ENCODE results near the gene ST8SIA5.

Gene ST8SIA5

DNA sequence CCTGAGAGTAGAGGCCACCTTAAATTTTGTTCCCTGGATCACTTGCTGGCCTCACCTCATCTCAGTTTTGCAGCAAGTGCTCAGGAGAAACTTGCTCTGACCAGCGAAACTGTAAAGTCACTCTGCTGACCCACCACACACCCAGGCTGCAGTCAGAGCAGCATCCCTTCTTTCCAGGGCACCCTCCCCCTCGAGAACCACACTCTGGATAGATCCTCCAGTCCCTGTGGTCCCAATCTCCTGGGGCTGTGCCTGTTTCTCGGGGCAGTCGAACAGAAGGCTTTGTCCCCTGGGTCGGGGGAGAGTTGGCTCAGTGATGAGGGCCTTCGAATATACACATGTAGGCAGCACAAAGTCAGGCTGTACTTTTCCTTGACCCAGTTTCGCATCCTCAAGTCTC is 18.4 kb downstream of the ST8SIA5 start:
- no peak for DNase-seq (ENCODE audit: low spot score)

DNA sequence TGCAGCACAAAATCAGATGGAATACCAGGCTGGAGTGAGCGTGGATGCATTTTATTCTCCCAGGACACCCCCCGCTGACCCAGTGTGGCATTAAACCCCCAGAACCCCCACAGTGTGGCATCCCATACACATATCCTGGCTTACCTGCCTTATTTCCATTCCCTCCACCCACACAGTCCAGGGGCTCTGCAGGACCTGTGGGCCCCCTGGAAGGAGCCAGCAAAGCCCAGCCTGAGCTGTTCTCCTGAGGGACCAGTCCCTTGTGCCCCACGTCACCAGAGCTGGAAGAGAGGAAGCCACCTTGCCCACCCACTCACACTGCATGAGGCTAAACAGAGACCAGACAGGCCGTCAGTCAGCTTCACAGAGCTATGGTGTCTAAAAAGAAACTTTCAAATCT is 20.1 kb downstream of the ST8SIA5 start:
- DNase-seq (ENCODE audit: low spot score) = no peak

DNA sequence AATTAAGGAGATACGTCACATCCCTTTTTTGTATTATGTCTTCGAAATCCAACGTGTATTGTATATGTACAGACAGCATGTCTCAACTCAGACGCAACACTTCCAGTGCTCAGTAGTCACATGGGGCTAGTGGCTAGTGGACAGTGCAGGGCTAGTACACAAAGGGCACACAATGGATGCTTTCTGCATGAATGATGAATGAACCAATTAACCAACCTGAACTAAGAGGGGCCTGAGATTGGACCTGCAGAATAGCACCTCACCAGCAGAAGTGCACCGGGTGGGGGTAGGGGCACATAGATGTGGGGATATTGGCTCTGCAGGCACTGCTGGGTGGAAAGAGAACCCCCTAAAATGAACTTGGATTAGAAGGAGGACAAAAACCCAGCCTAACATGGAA is 20.7 kb downstream of the ST8SIA5 start:
- DNase-seq (ENCODE audit: low spot score) = no peak

DNA sequence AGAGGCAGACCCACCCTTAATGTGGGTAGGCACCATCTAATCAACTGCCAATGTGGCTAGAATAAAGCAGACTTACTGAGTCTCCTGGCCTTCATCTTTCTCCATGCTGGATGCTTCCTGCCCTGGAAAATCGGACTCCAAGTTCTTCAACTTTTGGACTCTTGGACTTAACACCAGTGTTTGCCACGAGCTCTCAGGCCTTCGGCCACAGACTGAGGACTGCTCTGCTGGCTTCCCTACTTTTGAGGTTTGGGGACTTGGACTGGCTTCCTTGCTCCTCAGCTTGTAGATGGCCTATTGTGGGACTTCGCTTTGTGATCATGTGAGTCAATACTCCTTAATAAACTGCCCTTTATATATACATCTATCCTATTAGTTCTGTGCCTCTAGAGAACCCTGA is 21.9 kb downstream of the ST8SIA5 start:
- DNase-seq (ENCODE audit: low spot score) = no peak

DNA sequence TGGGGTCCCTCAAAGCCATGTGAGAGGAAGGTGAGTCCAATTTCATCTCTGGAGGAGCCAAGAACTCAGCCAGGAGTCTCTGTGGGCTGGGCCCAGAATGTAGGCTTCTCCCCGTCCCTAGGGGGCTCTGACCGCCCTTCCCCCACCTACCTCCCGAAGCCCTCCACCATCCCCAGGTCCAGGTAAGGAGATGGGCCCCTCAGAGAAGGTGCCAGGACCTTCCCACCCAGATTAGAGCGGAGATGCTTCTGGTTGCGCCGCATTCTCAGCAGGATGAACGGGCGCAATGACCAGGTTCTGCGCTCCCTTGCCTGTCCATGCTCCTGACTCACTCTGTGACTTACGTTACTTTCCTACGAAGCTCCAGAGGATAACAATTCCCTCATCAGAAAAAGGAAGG is 23.0 kb downstream of the ST8SIA5 start:
- no peak for DNase-seq (ENCODE audit: low spot score)

DNA sequence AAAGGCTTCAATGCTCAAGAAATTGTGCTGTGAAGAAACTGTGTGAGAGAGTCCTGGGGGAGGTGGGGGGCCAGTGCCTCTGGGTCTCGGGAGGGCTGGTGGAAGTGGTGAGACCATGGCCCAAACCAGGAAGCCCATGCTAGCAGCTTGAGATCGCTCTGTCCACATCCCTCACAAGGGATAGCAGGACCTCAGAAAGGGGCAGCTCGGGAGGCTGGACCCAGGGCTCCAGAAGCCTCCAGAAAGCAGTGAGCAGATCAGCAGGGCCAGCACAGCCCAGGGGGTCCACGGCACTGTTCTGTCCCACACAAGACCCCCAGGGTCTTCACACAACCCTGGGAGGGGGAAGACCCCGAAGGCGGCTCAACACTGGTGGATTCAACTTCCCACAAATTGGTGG is 24.1 kb downstream of the ST8SIA5 start:
- DNase-seq (ENCODE audit: low spot score) = no peak

DNA sequence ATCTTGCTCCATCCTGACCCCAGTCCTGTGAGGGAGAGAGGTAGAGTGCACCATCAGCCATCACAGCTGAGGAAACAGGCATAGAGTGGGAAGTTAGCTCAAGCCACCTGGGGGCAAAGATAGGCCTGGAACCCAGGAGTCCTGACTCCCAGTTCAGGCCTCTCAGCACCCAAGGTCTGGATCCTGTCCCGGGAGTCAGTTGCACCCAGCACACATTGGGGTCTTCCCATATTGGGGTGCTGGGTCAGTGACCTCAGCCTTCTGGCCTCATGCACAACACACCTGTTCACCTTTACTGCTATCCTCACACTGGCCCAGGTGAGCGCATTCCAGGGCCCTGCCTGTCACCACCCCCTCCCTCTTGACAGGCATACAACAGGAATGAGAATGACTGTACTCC is 24.7 kb downstream of the ST8SIA5 start:
- no peak for DNase-seq (ENCODE audit: low spot score)

DNA sequence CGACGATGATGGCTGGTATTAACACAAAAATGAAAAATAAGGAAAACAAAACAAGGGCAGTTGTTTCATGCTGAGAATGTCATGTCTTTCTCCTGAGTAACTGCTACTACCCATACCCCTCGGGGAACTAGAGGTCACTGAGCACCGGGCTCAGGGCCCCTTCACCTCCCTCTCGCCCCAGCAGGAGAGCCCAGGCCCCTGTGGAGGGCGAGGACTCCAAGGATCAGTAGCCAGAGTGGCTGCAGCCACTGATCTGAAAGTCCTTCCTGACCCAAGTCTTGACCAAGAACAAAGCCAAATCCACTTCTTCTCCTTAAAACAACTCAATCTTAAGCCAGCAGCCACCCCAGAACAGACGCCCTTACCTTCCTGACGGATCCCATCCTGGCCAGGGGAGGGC is 25.5 kb downstream of the ST8SIA5 start:
- DNase-seq (ENCODE audit: low spot score) = no peak

DNA sequence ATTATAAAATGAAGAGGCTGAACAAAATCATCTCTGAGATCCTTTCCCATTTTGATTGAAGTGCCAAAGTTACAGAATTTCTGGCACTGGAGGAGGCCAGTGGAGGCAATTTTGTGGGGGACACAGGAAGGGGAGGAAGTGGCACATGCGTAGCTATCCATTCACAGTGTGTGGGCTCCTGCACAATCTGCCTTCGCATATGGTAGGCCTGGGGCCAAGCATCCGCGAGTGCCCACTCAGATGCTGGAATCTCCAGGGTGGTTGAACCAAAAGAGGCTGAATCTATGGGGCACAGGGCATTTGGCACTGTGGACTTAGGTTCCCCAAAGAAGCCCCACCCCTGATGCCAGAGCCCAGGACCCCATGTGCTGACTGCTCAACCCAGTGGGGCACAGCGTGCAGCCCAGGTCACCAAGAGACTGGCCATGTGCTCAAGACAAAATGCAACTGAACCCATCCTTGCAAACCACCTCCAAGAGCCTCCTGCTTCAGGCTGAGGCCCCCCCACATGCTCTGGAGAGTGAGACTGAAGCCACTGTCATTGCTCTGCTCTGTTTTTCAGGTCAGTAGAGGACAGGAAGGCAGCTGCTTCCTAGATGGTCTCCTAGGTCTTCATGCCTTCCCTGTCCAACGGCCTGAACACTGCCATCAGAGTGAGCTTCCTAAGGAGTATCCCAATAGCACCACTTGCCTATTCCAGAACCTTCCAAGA is 28.5 kb downstream of the ST8SIA5 start:
- DNase-seq (ENCODE audit: low spot score) = no peak

DNA sequence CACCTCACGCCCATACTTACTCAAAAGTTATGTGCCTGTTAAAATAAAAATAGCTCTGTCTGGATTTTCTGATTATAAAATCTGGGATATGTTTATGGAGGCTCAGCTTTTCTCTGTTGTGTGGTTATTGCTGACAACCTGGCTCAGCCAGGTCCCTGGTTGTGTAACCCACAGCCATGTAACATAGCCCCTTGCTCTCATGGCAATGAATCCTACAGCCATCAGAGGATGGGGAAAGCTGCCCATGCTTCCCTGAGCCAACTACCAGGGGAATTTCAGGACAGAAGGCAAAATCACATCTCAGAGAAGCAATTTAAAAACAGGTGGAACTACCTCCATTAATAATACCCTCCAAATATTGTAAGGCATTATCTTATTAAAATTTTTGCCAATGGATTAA is 29.7 kb downstream of the ST8SIA5 start:
- DNase-seq (ENCODE audit: low spot score) = no peak

DNA sequence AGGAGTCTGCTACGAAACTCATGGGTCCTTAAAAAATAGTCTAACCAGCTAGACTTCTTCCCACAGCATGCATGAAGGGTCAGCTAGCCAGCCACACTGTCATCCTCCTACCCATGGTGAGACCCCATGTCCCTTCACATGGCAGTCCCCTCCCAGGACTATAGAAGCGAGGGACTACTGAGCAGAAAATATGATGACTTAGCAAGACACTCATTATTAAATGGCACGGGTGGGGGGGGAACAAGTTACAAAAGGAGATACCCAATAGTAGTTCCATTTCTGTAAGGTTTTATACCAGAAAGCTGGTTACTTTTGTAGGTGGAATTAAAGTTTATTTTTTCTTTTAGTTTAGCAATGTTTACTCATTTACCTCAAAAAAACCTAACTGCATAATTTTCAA is 31.5 kb downstream of the ST8SIA5 start:
- DNase-seq (ENCODE audit: low spot score) = no peak

DNA sequence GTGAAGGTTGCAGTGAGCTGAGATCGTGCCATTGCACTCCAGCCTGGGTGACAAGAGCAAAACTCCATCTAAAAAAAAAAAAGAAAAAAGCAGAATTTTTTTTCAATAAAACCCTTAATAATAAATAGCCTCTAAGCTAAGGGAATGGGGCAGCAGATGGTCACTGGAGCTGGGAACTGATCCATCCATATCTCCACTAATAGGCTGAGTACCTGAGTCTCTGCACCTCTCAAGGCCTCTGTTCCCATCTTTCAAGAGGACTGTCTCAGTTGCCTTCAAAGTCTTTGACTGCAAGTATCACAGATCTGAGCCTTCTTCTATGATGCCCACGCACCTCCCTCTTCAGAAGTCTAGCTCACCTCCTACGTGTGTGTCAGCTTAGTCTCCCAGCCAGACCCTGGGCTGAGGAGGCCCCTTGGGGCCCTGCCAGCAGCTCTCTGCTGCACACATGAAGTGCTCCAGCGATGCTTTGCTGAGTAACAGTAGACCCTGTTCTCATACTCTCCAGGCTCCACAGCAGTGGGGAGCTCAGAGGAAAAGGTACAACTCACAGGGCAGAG is 32.9 kb downstream of the ST8SIA5 start:
- DNase-seq (ENCODE audit: low spot score) = no peak

DNA sequence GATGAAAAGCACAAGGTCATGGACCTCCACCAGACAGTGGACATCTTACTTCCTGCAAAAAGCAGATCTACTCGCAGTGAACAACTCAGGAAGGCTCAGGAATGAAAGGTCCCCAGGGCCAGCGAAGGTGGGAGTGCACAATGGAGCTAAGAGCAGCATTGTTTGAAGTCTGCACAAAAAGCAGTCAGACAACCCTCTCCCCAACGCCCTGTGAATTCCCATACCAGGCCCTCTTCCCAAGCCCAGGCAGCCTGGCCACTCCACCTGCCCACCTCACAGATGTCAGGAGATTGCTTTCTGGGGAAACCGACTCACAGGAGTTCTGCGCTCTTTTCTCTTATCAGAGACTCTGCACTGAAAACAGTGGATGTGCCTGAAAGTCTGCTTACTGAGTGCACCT is 34.8 kb downstream of the ST8SIA5 start:
- DNase-seq (ENCODE audit: low spot score) = no peak

DNA sequence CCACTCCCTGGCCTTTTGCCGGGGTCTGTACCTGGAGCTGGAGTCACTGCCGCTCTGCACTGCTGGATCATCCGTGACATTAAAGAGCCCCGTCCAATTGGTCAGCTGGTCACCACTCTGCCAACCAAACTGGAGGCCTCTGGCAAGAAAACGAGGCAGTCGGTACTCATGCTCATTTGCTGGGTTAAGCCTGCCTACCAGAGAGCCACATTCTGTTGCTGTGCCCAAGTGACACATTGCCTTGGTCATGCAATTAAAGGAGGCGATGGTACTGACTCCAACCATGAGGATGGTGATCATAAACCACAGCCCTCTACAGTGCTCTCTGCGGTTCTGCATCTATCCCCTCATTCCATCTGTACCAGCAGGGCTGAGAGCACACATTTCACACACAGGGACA is 35.5 kb downstream of the ST8SIA5 start:
- no peak for DNase-seq (ENCODE audit: low spot score)

DNA sequence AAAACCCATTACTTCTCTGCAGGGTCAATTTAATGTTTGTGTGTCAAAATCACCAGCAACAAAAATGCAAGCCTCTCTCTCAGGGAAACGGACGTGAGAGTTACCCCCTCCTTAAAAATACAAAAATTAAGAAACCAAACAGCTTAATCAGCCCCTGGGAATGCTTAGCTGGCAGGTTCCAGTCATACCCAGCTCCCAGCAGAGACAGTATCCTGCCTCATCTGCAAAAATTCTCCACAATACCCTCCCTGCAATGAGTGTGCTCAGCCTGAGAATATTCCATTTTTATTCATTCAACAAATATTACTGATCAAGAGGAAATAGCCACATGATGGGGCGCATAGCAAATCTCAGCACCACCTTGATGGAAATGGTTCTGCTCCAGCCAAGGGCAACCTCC is 36.3 kb downstream of the ST8SIA5 start:
- DNase-seq (ENCODE audit: low spot score) = no peak

DNA sequence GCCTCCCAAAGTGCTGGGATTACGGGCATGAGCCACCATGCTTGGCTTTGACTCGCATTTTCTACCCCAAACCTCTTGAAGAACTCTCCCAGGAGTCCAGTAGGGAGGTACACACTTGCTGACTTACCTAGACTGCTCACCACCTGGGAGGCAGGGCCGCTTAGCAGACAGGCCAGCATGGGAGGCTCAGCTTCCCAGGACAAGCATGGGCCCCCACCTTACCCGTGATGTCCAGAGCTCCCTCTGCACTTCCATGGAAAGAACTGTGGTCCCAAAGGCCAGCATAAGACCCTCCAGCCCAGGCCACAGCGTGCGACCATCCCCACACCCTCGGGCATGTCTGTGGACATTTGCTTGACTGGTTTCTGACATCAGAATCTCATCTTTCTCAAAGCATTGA is 36.8 kb downstream of the ST8SIA5 start:
- no peak for DNase-seq (ENCODE audit: low spot score)

DNA sequence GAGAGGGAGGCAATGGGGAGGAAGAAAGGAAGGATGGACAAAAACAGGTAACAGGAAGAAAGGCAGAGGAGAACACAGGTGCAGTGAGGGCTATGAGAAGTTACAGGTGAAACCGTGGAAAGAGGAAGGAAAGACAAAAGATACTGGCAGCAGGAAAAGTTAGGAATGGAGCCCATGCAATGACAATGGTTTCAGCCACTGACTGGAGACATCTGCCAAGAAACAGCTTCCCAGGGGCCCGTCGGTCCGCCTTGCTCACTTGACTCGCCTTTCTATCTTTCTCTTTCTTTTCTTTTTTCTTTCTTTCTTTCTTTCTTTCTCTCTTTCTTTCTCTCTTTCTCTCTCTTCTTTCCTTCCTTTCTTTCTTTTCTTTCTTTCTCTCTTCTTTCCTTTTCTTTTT is 37.5 kb downstream of the ST8SIA5 start:
- no peak for DNase-seq (ENCODE audit: low spot score)

DNA sequence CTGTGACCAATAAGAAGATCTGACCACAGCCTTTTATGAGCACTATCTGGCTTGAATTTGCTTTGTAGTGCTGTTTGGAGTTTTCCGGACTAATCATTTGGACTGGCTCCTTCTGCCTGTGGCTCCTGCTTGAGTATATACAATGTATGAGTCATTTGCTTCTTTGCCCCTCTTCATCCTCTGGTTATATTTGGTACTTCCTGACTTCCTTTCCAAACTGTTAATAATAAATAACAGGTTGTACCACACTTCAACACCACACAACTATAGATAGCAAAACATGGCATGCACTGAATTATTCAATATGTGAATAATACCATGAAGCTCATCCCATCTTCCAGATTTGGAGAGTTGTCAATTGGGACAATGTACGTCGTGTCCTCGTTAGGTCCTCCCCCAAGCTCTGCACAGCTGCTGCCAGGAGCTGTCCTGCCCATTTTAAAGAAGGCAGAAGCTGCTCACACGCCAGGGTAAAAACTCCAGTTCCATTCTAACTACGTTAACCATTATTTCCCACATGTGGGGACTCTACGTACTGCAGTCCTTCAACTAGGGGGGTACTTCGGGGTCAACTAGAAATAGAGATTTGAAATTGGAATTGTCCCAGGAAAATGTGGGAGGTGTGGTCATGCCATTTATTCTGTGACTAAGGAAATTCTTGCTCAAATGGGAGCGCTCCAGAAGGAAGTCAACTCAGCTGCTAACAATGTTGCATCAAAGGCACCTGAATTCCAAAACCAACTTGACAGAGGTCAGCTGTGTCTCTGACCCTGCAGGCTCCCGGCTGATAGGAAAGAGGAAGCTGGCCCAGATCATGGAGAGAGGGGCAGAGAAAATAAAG is 38.1 kb downstream of the ST8SIA5 start:
- DNase-seq (ENCODE audit: low spot score) = no peak

DNA sequence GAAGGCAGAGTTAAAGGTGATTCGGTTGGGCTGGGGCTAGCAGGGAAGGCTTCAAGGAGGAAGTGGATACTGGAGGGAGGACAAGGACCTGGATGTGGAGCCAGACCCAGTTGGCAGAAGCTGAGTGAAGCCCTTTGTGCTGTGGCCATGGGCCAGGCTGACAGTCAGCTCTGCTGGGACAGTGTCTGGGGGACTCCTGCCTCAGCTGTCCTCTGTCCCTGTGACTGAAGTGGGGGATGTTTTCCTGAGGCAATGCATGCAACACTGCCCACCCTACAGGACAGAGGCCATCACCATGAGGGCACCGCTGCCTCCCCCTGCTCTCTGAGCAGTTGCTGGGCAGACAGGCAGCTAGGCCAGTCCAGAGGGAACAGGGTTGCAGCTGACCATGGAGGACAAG is 40.0 kb downstream of the ST8SIA5 start:
- no peak for DNase-seq (ENCODE audit: low spot score)

DNA sequence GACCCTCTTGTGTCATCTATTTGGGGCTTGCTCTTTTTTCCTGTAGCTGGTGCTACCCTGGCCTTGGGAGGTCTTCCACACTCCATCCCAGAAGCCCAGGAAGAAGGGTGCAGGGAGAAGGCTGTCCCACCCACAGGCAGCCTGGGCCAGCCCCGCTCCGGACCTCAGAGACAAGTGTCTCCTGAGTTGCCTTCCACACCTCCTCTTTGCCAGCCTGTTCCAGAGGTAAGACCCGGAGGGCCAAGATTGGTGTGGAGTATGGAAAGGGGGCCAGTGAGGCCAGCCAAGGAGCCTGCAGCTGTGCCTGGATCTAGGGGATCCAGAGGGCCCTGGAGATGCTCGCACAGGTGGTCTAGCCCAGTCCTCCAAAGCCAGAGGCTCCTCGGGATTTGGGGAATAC is 40.5 kb downstream of the ST8SIA5 start:
- DNase-seq (ENCODE audit: low spot score) = no peak

DNA sequence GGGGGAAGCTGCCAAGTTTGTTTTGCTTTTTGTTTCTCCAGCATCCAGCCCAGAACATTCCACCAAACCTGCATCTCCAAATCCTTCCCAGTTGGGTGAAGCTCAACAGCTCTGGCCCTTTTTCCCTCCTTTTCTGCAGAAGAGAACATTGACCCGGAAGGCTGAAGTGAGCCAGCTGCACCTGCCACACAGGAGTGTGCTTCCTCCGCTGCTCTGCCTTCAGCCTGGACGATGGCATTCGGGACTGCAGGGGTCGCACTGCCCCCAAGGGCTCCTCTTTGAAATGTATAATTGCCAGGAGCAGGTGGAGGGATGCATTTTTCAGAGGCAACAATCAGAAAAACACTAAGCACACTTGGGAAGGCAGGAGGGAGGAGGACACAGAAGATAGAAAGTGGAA is 41.8 kb downstream of the ST8SIA5 start:
- no peak for DNase-seq (ENCODE audit: low spot score)

DNA sequence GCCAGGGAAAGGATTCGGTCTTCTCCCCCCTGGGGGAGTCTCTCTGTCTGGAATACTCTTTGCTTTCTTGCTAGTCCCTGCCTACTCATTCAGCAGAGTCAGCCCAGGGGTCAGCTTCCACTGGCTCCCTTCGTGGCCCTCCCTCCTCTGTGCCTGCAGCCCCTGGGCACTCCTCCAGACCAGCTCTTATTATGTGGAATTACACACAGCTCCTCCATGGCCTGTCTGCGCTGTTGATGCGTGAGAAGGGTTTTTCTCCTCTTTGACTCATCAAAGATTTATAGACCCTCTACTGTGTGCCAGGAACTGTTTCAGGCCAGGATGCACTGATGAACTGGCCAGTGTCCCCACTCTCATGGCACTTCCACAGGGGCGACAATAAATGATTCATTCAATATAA is 44.4 kb downstream of the ST8SIA5 start:
- DNase-seq (ENCODE audit: low spot score) = no peak

DNA sequence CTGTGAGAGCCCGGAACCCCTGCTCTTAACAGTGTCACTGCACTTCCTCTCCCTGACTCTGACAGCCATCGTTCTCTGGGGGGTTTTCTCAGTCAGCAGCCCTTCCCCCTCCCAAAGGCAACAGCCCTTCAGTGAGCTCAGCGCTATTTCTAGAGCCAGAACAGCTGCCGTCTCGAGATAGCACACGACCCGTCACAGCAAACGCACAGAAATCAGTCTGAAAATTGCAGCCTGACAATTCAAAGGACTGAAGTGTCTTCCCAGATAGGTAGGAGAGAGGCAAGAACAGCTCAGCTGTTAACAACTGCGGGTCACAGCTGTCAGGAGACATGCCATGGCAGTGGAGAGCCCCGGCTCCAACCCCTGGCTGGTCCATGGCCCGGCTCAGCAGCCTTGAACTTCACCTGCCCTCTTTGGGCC is 45.4 kb downstream of the ST8SIA5 start:
- DNase-seq (ENCODE audit: low spot score) = no peak

DNA sequence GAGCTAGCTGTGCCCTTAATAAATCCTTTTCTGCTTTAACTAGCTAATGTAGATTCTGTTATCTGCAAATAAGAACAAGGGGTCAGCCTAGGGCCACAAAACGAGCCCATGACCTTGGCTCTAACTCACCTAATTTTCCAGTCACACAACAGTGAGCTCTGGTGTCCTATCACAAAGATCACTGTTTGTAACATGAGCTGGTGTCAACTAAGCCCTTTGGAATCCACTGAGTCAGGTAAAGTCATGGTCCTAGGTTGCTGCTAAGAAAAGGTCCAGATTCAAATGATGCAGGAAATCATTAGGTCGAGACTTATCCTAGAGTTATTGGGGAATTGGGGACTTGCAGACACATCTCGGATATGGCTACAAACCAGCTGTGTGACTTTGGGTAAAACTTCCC is 49.9 kb downstream of the ST8SIA5 start:
- no peak for DNase-seq (ENCODE audit: low spot score)

All from CD4-positive, alpha-beta T cell treated with Interleukin-2 at 100 ng/mL for 4 hours (primary cell).